ENCODE measurements around the gene NOL4L. TPM values are rescaled to one million over a fixed set of nuclear protein-coding genes. Genes with fewer than 3 reads are reported as not detected.

Gene NOL4L
- total RNA-seq, 1 experiment from 2014 or later = 40.9 TPM

- Histone ChIP-seq H3K27ac (no peak overlapping the region), H3K9me2 (ENCODE audit: insufficient read depth) (no peaks in the 10 kb centered on the region), H3K4me3 (no peak overlapping the region), H3F3A (ENCODE audit: insufficient read depth, low read depth) (no peaks in the 10 kb centered on the region), H3K9me3 (ENCODE audit: insufficient read depth, low read depth) (no peaks in the 10 kb centered on the region), H3K27me3 (ENCODE audit: insufficient read depth, low read depth) (no peaks in the 10 kb centered on the region), H3K4me1 (replicated peaks; ENCODE audit: insufficient read depth) (no peaks in the 10 kb centered on the region), H3K79me2 (ENCODE audit: low read depth) (no peaks in the 10 kb centered on the region), H3K36me3 (ENCODE audit: low read depth) (no peaks in the 10 kb centered on the region), H3K4me2 (no peak overlapping the region), H4K20me1 (ENCODE audit: insufficient read depth) (no peaks in the 10 kb centered on the region), H2AFZ (no peak overlapping the region)
- no peak for DNase-seq
- TF ChIP-seq, protein P1, sequence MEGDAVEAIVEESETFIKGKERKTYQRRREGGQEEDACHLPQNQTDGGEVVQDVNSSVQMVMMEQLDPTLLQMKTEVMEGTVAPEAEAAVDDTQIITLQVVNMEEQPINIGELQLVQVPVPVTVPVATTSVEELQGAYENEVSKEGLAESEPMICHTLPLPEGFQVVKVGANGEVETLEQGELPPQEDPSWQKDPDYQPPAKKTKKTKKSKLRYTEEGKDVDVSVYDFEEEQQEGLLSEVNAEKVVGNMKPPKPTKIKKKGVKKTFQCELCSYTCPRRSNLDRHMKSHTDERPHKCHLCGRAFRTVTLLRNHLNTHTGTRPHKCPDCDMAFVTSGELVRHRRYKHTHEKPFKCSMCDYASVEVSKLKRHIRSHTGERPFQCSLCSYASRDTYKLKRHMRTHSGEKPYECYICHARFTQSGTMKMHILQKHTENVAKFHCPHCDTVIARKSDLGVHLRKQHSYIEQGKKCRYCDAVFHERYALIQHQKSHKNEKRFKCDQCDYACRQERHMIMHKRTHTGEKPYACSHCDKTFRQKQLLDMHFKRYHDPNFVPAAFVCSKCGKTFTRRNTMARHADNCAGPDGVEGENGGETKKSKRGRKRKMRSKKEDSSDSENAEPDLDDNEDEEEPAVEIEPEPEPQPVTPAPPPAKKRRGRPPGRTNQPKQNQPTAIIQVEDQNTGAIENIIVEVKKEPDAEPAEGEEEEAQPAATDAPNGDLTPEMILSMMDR (conservative IDR thresholded peaks at IDR 0.05) = no peak
- no peak for TF ChIP-seq EZH2 (IDR thresholded peaks at IDR 0.05; ENCODE audit: low read depth)
- no TSS peak for BruUV-seq (replicated peaks)
- CTCF ChIA-PET = interaction anchor here (0.6 kb wide), 1 partner anchor 100 kb away, joined by 3 read pairs; no protein-coding TSS in a partner anchor
- POLR2A ChIA-PET (ENCODE audit: unreplicated experiment) = no interaction called here
- intact Hi-C loops (cut with micrococcal nuclease; ENCODE audit: unreplicated experiment) = no loop called here
Measured at GRCh38 chr20:32609993-32610392, 24.9 kb upstream of the NOL4L start.

- Histone ChIP-seq H3K4me1 (replicated peaks; ENCODE audit: insufficient read depth) (no peaks in the 10 kb centered on the region), H3F3A (ENCODE audit: insufficient read depth, low read depth) (no peaks in the 10 kb centered on the region), H3K36me3 (ENCODE audit: low read depth) (no peaks in the 10 kb centered on the region), H3K9me3 (ENCODE audit: insufficient read depth, low read depth) (no peaks in the 10 kb centered on the region), H4K20me1 (ENCODE audit: insufficient read depth) (no peaks in the 10 kb centered on the region), H3K4me2 (no peak overlapping the region), H2AFZ (no peak overlapping the region), H3K4me3 (no peak overlapping the region), H3K27me3 (ENCODE audit: insufficient read depth, low read depth) (no peaks in the 10 kb centered on the region), H3K79me2 (ENCODE audit: low read depth) (no peaks in the 10 kb centered on the region), H3K27ac (no peak overlapping the region), H3K9me2 (ENCODE audit: insufficient read depth) (no peaks in the 10 kb centered on the region)
- BruUV-seq (replicated peaks) = no TSS peak
- DNase-seq = no peak
- intact Hi-C loops (cut with micrococcal nuclease; ENCODE audit: unreplicated experiment) = no loop called here
- POLR2A ChIA-PET (ENCODE audit: unreplicated experiment) = no interaction called here
- CTCF ChIA-PET = no interaction called here
- TF ChIP-seq, protein P1 (conservative IDR thresholded peaks at IDR 0.05) = no peak
Measured at GRCh38 chr20:32609111-32609773, 24.1 kb upstream of the NOL4L start.

DNA sequence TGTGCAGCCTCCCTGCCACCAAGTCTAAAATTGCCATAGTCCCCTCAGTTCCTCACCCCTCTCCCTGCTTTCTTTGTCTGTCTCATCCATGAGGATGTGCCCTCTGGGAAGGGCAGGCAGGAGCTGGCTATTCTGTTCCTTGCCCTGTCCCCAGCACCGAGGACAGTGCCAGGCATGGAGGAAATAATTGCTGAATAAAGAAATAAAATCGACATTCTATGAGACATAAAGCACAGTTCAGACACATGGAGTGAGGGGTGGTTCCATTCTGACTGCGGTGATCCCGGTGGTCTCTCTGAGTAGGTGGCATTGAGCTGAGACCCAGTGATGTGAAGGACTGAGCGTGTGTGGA lies 23.5 kb upstream of the NOL4L start:
- ChIA-PET POLR2A (ENCODE audit: unreplicated experiment) (no interaction called here), CTCF (no interaction called here)
- no peak overlapping the region for H3K27ac ChIP-seq
- intact Hi-C loops (cut with micrococcal nuclease; ENCODE audit: unreplicated experiment) = no loop called here
- TF ChIP-seq, protein P1 (conservative IDR thresholded peaks at IDR 0.05) = no peak
- no peak for DNase-seq
- no peaks in the 10 kb centered on the region for H4K20me1 ChIP-seq (ENCODE audit: insufficient read depth)
- H3K9me3 ChIP-seq (ENCODE audit: insufficient read depth, low read depth) = no peaks in the 10 kb centered on the region
- H3K79me2 ChIP-seq (ENCODE audit: low read depth) = no peaks in the 10 kb centered on the region
- no peak overlapping the region for H3K4me3 ChIP-seq
- no peaks in the 10 kb centered on the region for H3K9me2 ChIP-seq (ENCODE audit: insufficient read depth)
- no peak overlapping the region for H3K4me2 ChIP-seq
- no peak overlapping the region for H2AFZ ChIP-seq
- no peaks in the 10 kb centered on the region for H3F3A ChIP-seq (ENCODE audit: insufficient read depth, low read depth)
- no TSS peak for BruUV-seq (replicated peaks)
- no peaks in the 10 kb centered on the region for H3K4me1 ChIP-seq (replicated peaks; ENCODE audit: insufficient read depth)
- H3K27me3 ChIP-seq (ENCODE audit: insufficient read depth, low read depth) = no peaks in the 10 kb centered on the region
- H3K36me3 ChIP-seq (ENCODE audit: low read depth) = no peaks in the 10 kb centered on the region
